ENCODE measurements around the gene FRMD4B. TPM values are rescaled to one million over a fixed set of nuclear protein-coding genes. Genes with fewer than 3 reads are reported as not detected.

Gene FRMD4B
- total RNA-seq, 1 donor from 2014 or later, result 78.0 TPM

DNA sequence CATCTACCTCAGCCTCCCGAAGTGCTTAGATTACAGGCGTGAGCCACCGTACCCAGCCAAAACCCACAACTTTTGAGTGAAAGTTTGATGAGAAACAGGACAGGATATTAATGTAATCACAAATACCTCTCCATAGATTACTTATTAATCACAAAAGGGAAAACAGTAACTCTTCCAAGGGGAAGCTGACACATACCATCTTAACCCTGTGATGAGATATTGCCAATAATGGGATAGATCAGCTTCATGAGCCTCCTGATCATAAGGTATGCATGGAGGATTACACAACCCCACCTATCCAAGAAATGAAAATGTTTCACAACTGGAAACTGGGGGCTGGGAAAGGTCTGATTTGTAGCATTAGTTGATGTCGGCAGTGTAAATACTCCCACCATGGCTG lies 131.5 kb downstream of the FRMD4B start:
- Mint-ChIP-seq H3K27me3 (ENCODE audit: low read depth) (peaks cover 14% of the 10 kb centered on the region), H3K36me3 (ENCODE audit: low read depth) (no peaks in the 10 kb centered on the region), H3K27ac (no peak overlapping the region), H3K9me3 (no peaks in the 10 kb centered on the region), H3K4me1 (ENCODE audit: low read depth) (peaks cover 8% of the 10 kb centered on the region), H3K4me3 (ENCODE audit: low read depth) (no peak overlapping the region)
- intact Hi-C loops (cut with micrococcal nuclease), result no loop called here
- no peak for DNase-seq (ENCODE audit: low spot score)

DNA sequence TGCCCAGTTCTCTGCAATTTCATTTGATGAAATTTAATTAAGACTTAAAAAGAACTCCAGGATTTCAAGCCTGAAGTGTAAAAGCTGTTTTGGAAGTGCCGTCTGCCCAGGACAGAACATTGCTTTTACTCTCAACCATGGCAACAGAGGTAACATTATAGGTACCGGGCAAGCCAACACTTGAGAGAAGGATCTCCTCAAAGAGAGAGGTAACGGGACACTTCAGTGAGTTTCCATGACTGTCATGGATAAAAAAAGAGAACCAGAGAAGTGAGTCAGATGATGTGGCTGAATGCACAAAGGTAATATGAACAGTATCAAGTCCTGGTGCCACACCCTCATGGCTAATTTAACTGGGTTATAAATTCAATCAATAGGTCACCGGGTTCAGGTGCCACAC lies 133.3 kb downstream of the FRMD4B start:
- intact Hi-C loops (cut with micrococcal nuclease), result no loop called here
- H3K4me3 Mint-ChIP-seq (ENCODE audit: low read depth), result no peak overlapping the region
- no peak overlapping the region for H3K27ac Mint-ChIP-seq
- no peak for DNase-seq (ENCODE audit: low spot score)
- H3K9me3 Mint-ChIP-seq, result no peaks in the 10 kb centered on the region
- H3K4me1 Mint-ChIP-seq (ENCODE audit: low read depth), result peaks cover 12% of the 10 kb centered on the region
- no peaks in the 10 kb centered on the region for H3K36me3 Mint-ChIP-seq (ENCODE audit: low read depth)
- H3K27me3 Mint-ChIP-seq (ENCODE audit: low read depth), result peaks cover 12% of the 10 kb centered on the region

GRCh38 chr3:69252141-69252540 lies 133.7 kb downstream of the FRMD4B start:
- Mint-ChIP-seq H3K27ac (no peak overlapping the region), H3K36me3 (ENCODE audit: low read depth) (no peaks in the 10 kb centered on the region), H3K4me1 (ENCODE audit: low read depth) (peaks cover 12% of the 10 kb centered on the region), H3K9me3 (no peaks in the 10 kb centered on the region), H3K4me3 (ENCODE audit: low read depth) (no peak overlapping the region), H3K27me3 (ENCODE audit: low read depth) (peaks cover 12% of the 10 kb centered on the region)
- intact Hi-C loops (cut with micrococcal nuclease), result no loop called here
- DNase-seq (ENCODE audit: low spot score), result no peak

- Mint-ChIP-seq H3K36me3 (ENCODE audit: low read depth) (no peaks in the 10 kb centered on the region), H3K4me3 (ENCODE audit: low read depth) (no peak overlapping the region), H3K27ac (no peak overlapping the region), H3K27me3 (ENCODE audit: low read depth) (peaks cover 12% of the 10 kb centered on the region), H3K4me1 (ENCODE audit: low read depth) (peaks cover 12% of the 10 kb centered on the region), H3K9me3 (no peaks in the 10 kb centered on the region)
- DNase-seq (ENCODE audit: low spot score), result no peak
- intact Hi-C loops (cut with micrococcal nuclease), result no loop called here
These were observed 134.6 kb downstream of the FRMD4B start for GRCh38 chr3:69251078-69251805.

DNA sequence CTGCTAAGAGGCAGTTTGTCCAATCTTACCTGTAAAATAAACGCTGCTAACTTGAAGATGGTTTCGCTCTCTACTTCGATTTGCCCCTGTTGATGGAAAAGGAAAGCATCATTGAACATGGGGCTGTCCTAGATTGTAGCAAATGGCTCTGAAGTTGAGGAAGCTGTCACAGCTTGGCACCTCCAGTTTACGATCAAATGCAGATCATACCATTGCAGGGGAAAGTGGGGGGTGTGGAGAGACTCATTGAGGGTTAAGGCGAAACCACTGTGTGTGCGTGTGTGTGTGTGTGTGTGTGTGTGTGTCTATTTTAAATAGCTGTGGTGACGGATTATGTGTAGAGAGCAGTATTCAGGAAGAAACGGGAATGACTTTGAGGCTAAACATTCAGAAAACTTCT lies 135.9 kb downstream of the FRMD4B start:
- H3K4me1 Mint-ChIP-seq (ENCODE audit: low read depth), result peaks cover 12% of the 10 kb centered on the region
- intact Hi-C loops (cut with micrococcal nuclease), result loop anchor here (1.0 kb wide), 1 partner anchor 51 kb away; no protein-coding TSS in a partner anchor
- peak; percentile 58 for DNase-seq (ENCODE audit: low spot score)
- peak overlapping the region; percentile 74 for H3K4me3 Mint-ChIP-seq (ENCODE audit: low read depth)
- peak overlapping the region; percentile 58 for H3K27ac Mint-ChIP-seq
- no peaks in the 10 kb centered on the region for H3K9me3 Mint-ChIP-seq
- H3K27me3 Mint-ChIP-seq (ENCODE audit: low read depth), result peaks cover 8% of the 10 kb centered on the region
- H3K36me3 Mint-ChIP-seq (ENCODE audit: low read depth), result no peaks in the 10 kb centered on the region

- intact Hi-C loops (cut with micrococcal nuclease), result loop anchor here (5.0 kb wide), 1 partner anchor 37 kb away; no protein-coding TSS in a partner anchor
- Mint-ChIP-seq H3K36me3 (ENCODE audit: low read depth) (no peaks in the 10 kb centered on the region), H3K27me3 (ENCODE audit: low read depth) (peaks cover 5% of the 10 kb centered on the region), H3K9me3 (no peaks in the 10 kb centered on the region), H3K4me3 (ENCODE audit: low read depth) (peak overlapping the region; percentile 74), H3K27ac (no peak overlapping the region), H3K4me1 (ENCODE audit: low read depth) (peaks cover 12% of the 10 kb centered on the region)
- no peak for DNase-seq (ENCODE audit: low spot score)
These were observed 136.9 kb downstream of the FRMD4B start for GRCh38 chr3:69249001-69249400.

DNA sequence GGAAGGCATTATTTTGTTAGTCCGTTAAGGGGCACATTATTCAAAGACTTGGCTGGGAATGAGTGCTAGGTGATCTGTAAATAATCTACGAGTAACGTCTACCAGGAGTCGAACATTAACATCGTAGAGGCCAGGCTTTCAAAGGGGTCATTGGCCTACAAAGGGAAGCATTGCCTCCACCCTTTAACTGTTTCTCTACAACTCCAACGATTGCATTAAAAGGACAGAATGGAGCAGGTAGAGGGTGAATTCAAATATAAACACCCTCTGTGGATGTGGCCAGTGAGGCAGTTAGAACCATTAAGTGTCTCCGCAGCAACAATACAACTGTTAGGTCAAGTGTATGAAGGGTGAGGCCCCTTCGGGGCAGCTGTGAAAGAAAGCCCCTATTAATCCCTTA lies 137.5 kb downstream of the FRMD4B start:
- Mint-ChIP-seq H3K27ac (no peak overlapping the region), H3K36me3 (ENCODE audit: low read depth) (no peaks in the 10 kb centered on the region), H3K27me3 (ENCODE audit: low read depth) (peaks cover 5% of the 10 kb centered on the region), H3K4me3 (ENCODE audit: low read depth) (no peak overlapping the region), H3K4me1 (ENCODE audit: low read depth) (peaks cover 12% of the 10 kb centered on the region), H3K9me3 (no peaks in the 10 kb centered on the region)
- DNase-seq (ENCODE audit: low spot score), result no peak
- intact Hi-C loops (cut with micrococcal nuclease), result loop anchor here (5.0 kb wide), 1 partner anchor 36 kb away; no protein-coding TSS in a partner anchor

DNA sequence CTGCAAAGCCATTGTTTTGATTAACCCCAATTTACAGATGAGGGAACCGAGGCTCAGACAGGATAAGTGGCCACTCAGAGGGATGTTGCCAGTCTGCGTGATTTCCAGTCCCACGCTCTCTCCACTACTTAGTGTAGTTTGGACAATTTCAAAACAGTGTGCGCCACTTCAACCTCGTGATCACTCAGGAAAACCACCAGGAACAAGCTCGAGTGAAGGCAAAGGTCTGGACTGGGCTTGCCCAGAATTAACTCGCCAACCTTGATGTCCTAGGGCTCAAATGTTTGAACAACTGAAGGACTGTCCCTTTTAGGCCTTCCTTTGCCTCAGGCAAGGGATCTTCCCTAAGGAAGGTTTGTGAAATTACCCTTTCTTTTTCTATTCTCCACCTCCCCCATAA lies 139.3 kb downstream of the FRMD4B start:
- intact Hi-C loops (cut with micrococcal nuclease), result loop anchor here (5.0 kb wide), 1 partner anchor 34 kb away; no protein-coding TSS in a partner anchor
- H3K36me3 Mint-ChIP-seq (ENCODE audit: low read depth), result no peaks in the 10 kb centered on the region
- H3K27me3 Mint-ChIP-seq (ENCODE audit: low read depth), result no peaks in the 10 kb centered on the region
- H3K27ac Mint-ChIP-seq, result no peak overlapping the region
- peaks cover 17% of the 10 kb centered on the region for H3K4me1 Mint-ChIP-seq (ENCODE audit: low read depth)
- no peaks in the 10 kb centered on the region for H3K9me3 Mint-ChIP-seq
- H3K4me3 Mint-ChIP-seq (ENCODE audit: low read depth), result no peak overlapping the region
- DNase-seq (ENCODE audit: low spot score), result no peak

GRCh38 chr3:69244039-69244438 lies 141.8 kb downstream of the FRMD4B start:
- no peak for DNase-seq (ENCODE audit: low spot score)
- no peaks in the 10 kb centered on the region for H3K36me3 Mint-ChIP-seq (ENCODE audit: low read depth)
- no peaks in the 10 kb centered on the region for H3K9me3 Mint-ChIP-seq
- H3K4me1 Mint-ChIP-seq (ENCODE audit: low read depth), result peaks cover 9% of the 10 kb centered on the region
- H3K27me3 Mint-ChIP-seq (ENCODE audit: low read depth), result no peaks in the 10 kb centered on the region
- no peak overlapping the region for H3K27ac Mint-ChIP-seq
- H3K4me3 Mint-ChIP-seq (ENCODE audit: low read depth), result no peak overlapping the region
- intact Hi-C loops (cut with micrococcal nuclease), result no loop called here

GRCh38 chr3:69241769-69242168 lies 144.1 kb downstream of the FRMD4B start:
- H3K4me1 Mint-ChIP-seq (ENCODE audit: low read depth), result peaks cover 10% of the 10 kb centered on the region
- DNase-seq (ENCODE audit: low spot score), result no peak
- H3K9me3 Mint-ChIP-seq, result no peaks in the 10 kb centered on the region
- H3K36me3 Mint-ChIP-seq (ENCODE audit: low read depth), result no peaks in the 10 kb centered on the region
- intact Hi-C loops (cut with micrococcal nuclease), result loop anchor here (2.0 kb wide), 2 partner anchors 43 to 63 kb away; no protein-coding TSS in a partner anchor
- H3K27me3 Mint-ChIP-seq (ENCODE audit: low read depth), result no peaks in the 10 kb centered on the region
- no peak overlapping the region for H3K27ac Mint-ChIP-seq
- H3K4me3 Mint-ChIP-seq (ENCODE audit: low read depth), result no peak overlapping the region

GRCh38 chr3:69240651-69241568 lies 145.0 kb downstream of the FRMD4B start:
- DNase-seq (ENCODE audit: low spot score), result no peak
- intact Hi-C loops (cut with micrococcal nuclease), result no loop called here
- no peak overlapping the region for H3K27ac Mint-ChIP-seq
- no peaks in the 10 kb centered on the region for H3K36me3 Mint-ChIP-seq (ENCODE audit: low read depth)
- H3K4me1 Mint-ChIP-seq (ENCODE audit: low read depth), result peaks cover 17% of the 10 kb centered on the region
- H3K4me3 Mint-ChIP-seq (ENCODE audit: low read depth), result no peak overlapping the region
- H3K27me3 Mint-ChIP-seq (ENCODE audit: low read depth), result no peaks in the 10 kb centered on the region
- no peaks in the 10 kb centered on the region for H3K9me3 Mint-ChIP-seq

DNA sequence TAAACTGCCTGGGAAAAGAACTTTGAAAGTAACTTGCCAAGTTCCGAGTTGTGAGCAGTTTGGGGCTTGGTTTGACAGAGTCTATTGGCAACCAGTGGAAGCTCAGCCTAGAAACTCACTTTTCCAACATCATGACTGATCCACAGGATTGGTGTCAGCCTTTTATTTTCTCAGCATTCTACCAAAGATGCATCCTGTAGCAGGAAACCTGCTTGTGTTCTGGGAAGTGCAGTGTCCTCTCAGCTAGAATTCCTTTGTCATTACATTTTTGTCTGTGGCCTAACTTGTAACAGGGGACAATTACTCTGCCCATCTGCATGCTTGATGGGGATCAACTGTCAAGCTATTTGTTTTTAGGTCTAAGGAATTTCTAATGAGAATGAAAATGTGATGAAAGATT lies 146.8 kb downstream of the FRMD4B start:
- intact Hi-C loops (cut with micrococcal nuclease), result loop anchor here (5.0 kb wide), 1 partner anchor 43 kb away; no protein-coding TSS in a partner anchor
- H3K4me3 Mint-ChIP-seq (ENCODE audit: low read depth), result no peak overlapping the region
- H3K36me3 Mint-ChIP-seq (ENCODE audit: low read depth), result no peaks in the 10 kb centered on the region
- no peaks in the 10 kb centered on the region for H3K27me3 Mint-ChIP-seq (ENCODE audit: low read depth)
- H3K9me3 Mint-ChIP-seq, result no peaks in the 10 kb centered on the region
- no peak for DNase-seq (ENCODE audit: low spot score)
- no peak overlapping the region for H3K27ac Mint-ChIP-seq
- H3K4me1 Mint-ChIP-seq (ENCODE audit: low read depth), result peaks cover 23% of the 10 kb centered on the region
